Stimulated activated CD8-positive, alpha-beta memory T cell treated with anti-CD3 and anti-CD28 coated beads, Interleukin-12 subunit alpha, Interleukin-12 subunit beta, amount 100 ng/mL, for 1 hour (primary cell): ENCODE measurements around the gene TRIM65.
A peak's percentile ranks its signal among the peaks of the same experiment; 100 is the strongest.
"Not testable (repeated sequence)": the region's sequence is repeated elsewhere in the genome, so short reads cannot be mapped to it uniquely, and the experiment has no call there.

Source experiments
- DNase-seq: peaks from one replicate; pipeline ENCODE4 v3.0.0-alpha.2; 2020; ENCODE audit warnings: low read depth

TRIM65 gene

DNA sequence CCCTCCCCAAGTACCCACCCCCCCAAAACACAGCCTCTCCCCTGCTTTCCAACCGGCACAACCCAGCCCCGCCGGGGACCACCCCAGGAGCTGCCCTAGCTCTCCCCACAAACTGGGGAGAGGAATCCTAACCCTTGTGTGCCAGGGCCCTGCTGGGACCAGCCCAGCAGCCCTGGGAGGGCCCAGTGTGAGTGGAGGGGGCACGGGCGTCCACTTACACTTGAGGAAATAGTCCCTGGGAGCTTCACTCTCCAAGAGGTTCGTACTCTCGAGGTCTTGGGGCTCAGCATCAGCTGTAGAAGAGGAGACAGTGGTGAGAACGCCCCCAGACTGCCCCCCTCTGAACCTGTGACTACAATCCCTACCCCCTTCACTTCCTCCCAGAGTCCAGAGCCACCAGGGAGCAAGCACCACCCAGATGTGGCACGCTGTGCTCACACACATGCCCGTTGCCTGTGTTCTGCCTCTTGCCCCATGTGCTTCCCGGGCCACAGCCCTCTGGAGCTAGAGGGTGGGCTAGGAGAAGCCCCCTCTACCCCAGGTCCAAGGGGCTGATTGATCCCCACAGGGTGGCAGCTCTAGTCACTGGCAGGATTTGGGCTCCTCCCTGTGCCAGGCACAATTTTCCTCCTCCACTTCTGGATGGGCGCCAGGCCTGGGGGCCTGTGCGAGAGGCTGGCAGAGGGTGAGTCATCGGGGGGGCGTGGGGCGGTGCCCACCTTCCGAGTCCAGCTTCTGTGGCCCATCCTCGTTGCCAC is 21.4 kb downstream of the TRIM65 start:
- no peak for DNase-seq

DNA sequence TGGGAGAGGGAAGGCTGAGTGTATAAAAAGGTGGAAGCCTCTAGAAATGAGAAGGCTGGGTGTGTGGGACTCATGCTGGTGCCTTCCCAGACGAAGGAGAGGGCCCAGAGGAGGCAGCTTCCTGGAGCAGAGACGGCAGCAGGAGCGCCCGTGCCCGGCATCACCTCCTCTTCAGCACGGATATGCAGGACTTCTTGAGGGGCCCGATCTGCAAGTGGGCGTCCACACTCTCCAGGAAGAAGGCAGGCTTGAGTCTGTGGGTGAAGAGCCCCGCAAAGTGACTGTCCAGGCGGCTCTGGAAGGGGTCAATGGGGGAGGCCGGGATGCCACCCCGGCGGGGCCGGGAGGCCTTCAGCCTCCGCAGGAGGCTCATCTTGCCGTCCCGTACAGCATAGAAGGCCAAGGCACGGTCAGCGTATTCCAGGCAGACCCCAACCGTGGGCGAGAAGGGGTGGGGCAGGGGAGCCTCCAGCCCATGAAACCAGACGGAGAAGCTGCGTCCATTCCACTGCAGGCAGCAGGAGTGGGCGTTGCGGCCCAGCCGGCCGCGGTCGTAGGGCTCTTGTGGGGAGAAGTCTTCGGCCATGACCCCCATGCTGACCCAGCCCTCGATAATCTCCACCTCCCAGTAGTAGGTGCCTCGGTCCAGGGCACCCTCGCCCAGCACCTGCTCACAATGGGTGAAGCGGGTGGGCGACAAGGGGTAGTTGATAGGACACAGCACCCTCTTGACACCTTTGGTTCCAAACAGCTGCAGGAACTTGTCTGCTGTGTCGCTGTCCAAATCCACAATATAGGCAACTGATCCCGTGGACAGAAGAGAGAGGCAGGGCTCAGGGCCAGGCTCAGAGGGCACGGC is 22.2 kb downstream of the TRIM65 start:
- no peak for DNase-seq

DNA sequence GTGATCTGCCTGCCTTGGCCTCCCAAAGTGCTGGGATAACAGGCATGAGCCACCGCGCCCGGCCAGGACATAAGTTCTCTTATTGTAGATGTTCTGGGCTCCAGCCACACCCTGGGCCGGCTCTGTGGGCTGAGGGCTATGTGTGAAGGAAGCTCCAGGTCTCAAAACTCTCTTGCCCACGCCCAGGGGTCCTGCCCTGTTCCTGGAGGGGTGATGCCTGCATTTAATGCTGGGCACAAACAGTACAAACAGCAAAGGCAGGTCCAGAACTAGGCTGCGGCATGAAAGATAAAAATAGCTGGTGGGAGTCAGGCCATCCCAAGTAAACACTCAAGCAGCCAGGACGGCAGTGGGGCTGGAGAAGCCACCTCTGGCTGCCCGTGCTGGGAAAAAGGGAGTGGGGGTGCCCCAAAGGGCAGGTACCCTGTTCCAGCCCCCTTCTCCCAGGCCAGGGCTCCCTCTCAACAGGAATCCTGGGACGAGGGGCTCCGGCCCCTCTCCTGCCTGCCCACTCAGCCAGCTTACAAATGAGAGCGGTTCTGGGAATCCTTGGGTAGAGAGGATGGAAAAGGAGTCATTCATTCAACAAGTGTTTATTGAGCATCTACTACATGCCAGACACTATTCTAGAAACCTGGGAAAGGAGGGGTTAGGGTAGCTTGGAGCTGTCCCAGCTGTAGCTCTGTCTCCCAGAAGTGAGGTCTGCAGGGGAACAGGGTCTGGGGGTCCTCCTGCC is 23.0 kb downstream of the TRIM65 start:
- DNase-seq = no peak

DNA sequence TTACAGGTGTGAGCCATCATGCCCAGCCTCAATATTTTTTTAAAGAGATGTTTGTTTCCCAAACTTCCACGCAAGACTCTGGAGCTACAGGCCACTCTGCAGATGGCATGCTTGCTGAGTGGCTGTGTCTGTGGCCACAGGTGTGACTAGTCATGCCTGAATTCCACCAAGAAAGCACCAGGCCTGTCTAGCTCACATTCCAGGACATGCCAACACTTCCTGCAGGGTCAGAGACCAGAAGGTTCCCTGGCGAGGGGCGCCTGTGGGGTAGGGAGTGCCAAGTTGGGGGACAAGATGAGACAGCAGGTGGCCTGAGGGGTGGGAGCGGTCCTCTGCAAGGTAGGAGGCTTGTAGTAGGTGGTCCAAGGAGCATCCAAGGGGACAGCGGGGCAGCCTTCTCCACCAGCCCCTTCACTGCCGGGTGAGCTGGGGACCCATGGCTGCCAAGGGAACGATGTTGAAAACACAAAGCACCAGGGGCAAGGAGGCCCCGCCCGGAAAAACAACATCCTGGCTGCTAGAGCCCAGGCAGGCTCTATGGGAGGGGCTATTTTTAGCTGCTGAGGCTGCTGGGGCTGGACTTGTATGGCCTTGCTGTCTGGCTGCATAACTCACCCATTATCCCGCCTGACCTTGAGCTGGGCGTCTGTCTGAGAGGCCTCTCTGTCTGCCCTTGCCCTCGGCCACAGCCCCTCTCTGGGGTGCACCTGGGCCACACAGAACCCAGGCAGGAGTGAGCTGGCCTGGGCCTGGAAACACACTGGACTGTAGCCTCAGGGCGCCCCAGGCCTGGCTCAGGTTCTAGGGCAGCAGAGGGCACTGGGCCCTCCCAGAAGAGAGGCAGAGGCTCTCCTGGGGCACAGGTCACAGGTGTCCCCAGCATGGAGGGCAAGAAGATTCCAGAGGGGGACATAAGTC is 24.1 kb downstream of the TRIM65 start:
- peak; percentile 37 for DNase-seq

DNA sequence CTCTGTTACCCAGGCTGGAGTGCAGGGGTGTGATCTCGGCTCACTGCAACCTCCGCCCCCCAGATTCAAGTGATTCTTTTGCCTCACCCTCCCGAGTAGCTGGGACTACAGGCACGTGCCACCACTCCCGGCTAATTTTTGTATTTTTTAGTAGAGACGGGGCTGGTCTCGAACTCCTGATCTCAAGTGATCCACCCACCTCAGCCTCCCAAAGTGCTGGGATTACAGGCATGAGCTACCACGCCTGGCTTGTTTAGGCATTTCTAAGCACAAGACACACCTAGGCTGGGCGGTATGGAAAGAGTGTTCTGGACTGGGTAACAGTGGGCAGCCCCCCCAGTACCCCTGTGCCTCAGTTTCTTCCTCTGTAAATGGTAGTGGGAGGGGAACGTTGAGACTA is 26.5 kb downstream of the TRIM65 start:
- not testable (repeated sequence) for DNase-seq

DNA sequence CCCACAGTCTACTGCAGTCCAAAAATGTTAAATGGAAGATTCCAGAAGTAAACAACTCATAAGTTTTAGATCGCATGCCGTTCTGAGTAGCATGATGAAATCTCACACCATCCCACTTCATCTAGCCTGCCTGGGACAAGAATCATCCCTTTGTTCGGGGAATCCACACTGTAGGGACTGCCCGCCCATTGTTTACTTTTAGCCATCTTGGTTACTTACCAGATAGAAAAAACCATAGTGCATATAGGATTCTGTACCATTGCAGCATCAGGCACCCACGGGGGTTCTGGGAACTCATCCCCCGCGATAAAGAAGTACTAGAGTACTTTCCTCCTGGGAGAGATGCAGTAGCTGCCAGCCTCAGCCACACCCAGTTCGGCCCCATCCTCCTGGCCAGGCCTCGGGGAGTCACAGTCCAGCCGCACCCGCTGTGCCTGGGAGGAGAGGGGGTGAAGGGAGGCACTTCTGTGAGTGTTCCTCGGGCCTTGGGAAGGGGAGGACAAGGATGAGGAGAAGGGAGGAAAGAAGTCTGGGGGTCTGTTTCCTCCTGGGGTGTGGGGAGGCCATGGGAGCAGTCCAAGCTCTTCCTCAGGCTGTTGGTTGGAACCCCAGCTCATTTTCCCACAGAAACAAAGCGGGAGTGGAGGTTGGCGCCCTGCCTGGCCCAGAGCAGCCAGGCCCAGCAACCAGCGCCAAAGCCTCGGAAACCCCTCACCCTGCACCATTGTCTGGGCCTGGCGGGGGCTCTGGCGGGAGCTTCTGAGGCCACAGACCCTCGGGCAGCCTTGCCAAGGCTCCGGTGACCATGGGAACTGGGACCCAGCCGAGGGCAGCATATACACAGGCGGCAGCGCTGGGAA is 27.2 kb downstream of the TRIM65 start:
- no peak for DNase-seq

DNA sequence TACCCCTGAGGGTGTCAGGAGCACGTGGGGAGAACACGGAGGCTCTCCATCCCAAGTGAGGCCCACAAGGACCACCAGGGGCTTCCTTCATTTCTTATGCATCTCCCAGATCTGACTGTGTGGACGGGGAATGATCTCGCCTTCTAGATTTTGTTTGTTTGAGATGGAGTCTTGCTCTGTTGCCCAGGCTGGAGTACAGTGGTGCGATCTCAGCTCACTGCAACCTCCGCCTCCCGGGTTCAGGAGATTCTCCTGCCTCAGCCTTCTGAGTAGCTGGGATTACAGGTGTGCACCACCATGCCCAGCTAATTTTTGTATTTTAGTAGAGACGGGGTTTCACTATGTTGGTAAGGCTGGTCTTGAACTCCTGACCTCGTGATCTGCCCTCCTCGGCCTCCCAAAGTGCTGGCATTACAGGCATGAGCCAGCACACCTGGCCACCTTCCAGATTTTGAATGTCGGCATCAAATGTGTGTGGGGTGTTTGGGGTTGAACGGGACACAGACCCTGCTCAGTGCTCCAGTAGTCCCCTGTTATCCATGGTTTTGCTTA is 27.9 kb downstream of the TRIM65 start:
- not testable (repeated sequence) for DNase-seq

DNA sequence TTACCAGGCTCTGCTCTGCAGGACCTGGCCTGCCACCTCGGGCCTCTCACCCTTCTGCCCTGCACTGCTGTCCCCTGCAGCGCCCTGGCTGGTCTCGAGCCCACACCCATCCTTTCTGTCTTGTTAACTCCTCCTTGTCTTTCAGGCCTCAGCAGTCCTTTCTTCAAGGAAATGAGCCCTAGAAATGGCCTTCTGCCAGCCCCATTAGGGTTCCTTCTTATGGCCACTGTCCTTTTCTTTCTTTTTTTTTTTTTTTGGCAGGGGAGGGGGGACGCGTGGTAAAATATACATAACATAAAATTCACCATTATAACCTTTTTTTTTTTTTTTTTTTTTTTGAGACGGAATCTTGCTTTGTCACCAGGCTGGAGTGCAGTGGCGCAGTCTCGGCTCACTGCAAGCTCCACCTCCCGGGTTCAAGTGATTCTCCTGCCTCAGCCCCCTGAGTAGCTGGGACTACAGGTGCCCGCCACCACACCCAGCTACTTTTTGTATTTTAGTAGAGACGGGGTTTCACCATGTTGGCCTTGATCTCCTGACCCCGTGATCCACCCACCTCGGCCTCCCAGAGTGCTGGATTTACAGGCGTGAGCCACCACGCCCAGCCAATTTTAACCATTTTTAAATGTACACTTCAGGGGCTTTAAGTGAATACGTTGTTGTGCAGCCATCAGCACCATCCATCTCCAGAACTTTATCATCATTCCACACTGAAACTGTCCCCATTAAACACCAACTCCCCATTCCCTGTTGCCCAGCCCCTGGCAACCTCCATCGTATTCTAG is 31.2 kb downstream of the TRIM65 start:
- DNase-seq = not testable (repeated sequence)

DNA sequence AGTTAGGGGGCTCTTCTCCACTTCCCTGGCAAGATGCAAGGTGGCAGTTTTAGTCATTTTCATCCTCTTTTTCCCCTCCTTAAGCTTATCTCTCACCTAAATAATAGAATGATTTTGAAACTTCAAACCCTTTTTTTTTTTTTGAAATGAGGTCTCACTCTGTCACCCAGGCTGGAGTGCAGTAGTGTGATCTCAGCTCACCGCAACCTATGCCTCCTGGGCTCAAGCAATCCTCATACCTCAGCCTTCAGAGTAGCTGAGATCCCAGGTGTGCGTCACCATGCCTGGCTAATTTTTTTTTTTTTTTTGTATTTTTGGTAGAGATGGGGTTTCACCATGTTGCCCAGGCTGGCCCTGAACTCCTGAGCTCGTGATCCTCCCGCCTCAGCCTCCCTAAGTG is 31.9 kb downstream of the TRIM65 start:
- DNase-seq = not testable (repeated sequence)

DNA sequence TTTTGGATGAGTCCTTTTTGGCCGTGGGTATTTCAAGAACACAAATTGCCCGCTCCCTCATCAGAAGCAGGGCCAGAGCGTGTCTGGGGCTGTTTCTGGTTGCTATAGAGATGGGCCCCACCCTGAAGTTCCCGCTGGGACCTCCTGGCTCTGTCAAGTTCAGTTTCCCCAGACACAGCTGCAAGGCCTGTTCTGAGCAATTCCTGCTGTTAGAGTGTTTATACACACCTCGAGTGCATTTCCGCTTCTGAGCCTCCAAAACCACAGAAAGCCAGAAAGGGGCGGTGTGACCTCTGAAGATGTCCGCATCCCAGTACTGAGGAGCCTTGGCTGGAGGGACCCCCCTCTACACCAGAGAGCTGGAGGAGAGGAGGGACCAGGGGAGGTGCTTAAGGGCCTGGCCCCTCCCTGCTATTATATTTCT is 32.3 kb downstream of the TRIM65 start:
- no peak for DNase-seq

DNA sequence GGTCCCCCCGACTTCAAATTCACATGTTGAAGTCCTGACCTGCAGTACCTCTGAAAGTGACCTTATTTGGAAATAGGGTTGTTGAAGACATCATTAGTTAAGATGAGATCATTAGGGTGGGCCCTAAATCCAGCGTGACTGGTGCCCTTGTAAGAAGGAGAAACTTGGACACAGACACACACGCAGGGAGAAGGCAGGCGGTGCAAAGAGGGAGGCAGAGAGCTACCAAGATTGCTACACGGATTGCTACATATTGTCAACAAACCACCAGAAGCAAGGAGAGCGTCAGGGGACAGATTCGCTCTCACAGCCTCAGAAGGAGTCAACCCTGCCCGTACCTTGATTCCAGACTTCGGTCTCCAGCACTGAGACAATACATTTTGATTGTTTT is 34.8 kb downstream of the TRIM65 start:
- no peak for DNase-seq

DNA sequence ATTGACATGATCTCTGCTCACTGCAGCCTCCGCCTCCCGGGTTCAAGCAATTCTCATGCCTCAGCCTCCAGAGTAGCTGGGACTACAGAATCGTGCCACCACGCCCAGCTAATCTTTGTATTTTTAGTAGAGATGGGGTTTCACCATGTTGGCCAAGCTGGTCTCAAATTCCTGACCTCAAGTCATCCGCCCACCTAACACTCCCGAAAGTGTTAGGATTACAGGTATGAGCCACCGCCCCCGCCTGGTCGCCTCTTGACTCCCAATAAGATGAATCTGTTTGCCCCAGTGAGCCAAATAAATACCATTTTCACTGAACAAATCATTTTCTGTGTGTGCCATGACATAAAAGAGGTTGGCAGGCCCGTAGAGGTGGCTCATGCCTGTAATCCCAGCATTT is 37.4 kb downstream of the TRIM65 start:
- not testable (repeated sequence) for DNase-seq

DNA sequence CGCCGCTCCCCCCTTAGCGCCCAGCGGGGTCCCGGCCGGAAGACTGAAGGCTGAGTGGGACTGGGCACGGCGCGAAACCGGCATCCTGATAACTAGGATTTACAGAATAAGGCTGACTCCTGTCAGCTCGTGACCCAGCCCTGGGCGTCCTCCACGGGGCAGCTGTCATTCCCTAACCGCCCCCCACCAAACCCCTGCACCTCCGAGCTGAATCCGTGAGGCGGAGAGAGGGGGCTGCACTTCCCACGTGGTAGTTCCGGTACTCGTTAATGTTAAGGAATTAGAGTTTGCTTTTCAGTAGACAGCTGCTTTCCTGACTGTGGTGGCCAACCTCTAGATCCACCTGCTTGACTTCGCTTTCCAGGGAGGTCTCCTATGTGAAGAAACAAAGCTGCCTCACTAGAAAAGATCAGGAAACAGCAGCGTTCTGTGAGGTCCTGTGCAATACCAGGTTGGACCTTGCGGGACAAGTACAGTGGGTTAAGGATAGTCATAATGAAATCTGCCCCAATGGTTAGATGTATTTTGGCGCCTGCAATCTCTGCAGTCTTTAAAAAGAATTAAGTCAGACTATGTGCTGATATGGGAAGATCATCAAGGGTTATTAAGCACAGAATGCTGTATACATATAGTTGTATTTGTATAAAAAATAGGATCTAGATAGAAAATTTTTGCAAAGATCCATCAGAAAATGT is 40.5 kb downstream of the TRIM65 start:
- DNase-seq = no peak

DNA sequence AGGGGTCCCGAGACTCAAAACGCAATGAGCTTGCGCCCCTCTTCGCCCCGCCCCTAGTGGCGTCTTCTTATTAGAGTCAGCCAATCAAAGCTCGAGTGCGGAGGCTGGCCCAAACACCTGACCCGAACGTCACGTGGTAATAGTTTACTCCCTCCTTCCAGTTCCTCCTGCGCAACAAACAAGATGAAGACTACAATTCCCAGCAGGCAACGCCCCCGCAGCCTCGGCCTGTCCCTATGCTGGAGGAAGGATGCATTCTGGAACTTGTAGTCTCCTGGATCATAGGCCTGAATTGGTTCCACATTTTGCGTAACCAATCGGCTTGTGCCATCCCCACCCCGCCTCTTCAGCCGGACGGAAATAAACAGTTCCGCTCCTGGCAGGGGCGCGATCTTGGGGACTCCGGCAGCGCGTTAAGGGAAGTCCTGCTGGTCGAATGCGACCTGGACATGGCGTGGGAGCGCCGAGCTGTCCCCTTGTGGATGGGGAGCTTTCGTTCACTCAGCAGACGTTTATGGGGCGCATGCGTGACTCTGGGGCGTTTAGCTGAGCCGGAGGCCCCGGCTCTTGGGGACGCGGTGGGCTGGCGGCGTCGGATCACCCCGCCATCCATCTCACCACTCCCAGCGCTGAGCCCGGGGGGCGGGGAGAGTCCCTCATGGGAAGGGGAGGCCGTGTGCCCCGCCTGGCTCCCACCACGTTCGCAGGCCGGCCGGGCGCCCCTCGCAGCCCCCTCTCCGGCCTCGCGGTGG is 41.3 kb downstream of the TRIM65 start, which contains the start of gene WBP2:
TSS of gene WBP2 (minus strand) at position 26 of the 752 bp plus-strand sequence. CDS start 38 bp downstream, outside the sequence.
- peak; percentile 95 for DNase-seq

DNA sequence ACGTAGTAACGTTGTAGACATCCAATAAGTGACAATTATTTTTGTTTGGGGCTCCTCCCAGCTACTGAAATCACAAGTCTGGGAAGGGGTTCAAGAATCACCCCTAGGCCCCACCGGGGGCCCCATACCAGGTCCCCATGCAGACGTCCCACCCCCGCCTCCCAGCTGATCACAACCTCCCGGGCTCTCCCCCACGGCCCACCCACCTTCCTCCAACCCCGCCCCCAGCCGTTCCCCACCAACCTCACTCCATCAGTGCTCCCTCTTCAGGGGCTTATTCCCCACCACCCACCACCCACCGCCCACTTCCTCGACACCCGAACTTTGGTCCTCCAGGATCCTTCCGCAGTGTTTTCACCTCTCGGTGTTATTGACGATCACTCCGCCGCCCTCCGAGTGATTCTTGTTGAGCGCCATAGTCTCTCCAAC is 41.9 kb downstream of the TRIM65 start:
- no peak for DNase-seq

DNA sequence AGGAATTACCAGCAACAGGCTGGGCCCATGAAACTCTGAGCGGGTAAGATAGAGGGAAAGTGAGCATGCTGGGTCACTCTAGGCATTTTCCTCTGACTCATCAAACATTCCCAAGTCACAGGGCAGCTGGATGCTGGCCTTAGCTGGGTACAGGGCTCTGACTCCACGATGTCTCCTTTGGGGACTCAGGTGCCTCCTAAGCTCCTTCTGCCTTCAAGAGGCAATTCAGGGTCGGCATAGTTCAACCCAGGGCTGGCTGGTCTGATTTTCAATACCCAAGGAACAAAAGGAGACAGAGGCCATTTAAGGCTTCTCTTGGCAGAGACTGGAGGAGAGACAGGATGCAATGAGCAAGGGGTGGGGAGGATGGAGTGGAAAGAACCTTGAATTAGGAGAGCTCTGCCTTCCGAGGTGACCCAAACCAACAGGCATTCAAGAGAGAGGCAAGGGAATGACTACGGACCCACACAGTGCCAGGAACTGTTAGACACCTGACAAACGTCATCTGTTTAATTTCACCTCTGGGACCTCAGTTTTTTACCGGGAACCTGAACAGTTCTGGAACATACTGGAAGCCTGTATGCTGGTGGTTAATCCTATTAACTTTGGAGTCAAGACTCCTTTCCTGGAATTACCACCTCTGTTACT is 42.5 kb downstream of the TRIM65 start:
- no peak for DNase-seq

DNA sequence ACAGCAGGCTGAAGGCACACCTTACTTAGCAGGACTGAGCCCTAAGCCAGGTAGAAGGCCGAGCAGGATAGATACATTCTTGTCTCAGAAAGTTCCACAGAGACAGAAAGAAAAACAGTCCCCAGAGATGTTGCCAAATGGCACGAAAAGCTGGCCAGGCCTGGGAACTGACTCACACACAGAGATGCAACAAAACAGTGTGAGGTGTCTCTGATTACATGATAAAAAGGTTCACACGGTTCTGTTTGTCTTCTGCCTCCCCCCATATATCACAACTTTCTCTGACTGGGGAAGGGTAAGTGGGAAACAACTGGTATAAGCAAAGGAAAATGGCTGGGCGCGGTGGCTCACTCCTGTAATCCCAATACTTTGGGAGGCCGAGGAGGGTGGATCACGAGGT is 43.3 kb downstream of the TRIM65 start:
- DNase-seq = no peak

DNA sequence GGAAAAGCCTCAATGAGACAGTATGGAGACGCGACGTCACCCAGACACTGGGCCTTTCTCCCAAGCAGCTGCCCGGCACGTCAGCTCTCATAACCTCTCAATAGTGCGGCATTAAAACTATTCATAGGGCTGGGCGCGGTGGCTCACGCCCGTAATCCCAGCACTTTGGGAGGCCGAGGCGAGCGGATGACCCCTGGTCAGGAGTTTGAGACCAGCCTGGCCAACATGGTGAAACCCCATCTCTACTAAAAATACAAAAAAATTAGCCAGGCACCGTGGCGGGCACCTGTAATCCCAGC is 45.1 kb downstream of the TRIM65 start:
- DNase-seq = not testable (repeated sequence)
